Neural progenitor cell (in vitro differentiated cells): Measurements from ENCODE around the gene HSDL2. TPM values are rescaled to one million over a fixed set of nuclear protein-coding genes. Genes with fewer than 3 reads are reported as not detected.

Experiments used
- DNase-seq: peaks from one replicate; pipeline ENCODE4 v3.0.0-alpha.2; 2016; ENCODE audit warnings: low spot score
- H2AFZ ChIP-seq: fragments of 200-600 bp; sonication (generic); replicated peaks from 2 replicates; pipeline ENCODE4 v1.6.1; 2016; ENCODE audit warnings: antibody characterized with exemption
- H3F3A ChIP-seq: fragments of 200-600 bp; sonication (generic); 2 replicates; pipeline ENCODE4 v1.6.1; 2016; ENCODE audit warnings: antibody characterized with exemption, low read depth
- H3K27ac ChIP-seq: fragments of 200-600 bp; sonication (generic); 2 replicates; pipeline ENCODE4 v1.5.1; 2016; ENCODE audit warnings: mild to moderate bottlenecking
- H3K27me3 ChIP-seq: fragments of 200-600 bp; sonication (generic); 2 replicates; pipeline ENCODE4 v1.6.1; 2016; ENCODE audit warnings: mild to moderate bottlenecking, moderate library complexity
- H3K36me3 ChIP-seq: fragments of 200-600 bp; sonication (generic); 2 replicates; pipeline ENCODE4 v1.5.1; 2016
- H3K4me1 ChIP-seq: fragments of 200-600 bp; sonication (generic); 2 replicates; pipeline ENCODE4 v1.6.1; 2016; ENCODE audit warnings: mixed run types
- H3K4me2 ChIP-seq: fragments of 200-600 bp; sonication (generic); 2 replicates; pipeline ENCODE4 v1.6.1; 2016
- H3K4me3 ChIP-seq: fragments of 200-600 bp; sonication (generic); 2 replicates; pipeline ENCODE4 v1.5.1; 2016
- H3K79me2 ChIP-seq: fragments of 200-600 bp; sonication (generic); 2 replicates; pipeline ENCODE4 v1.6.1; 2016; ENCODE audit warnings: low read depth
- H3K9ac ChIP-seq: fragments of 200-600 bp; sonication (generic); 2 replicates; pipeline ENCODE4 v1.6.1; 2016
- H3K9me3 ChIP-seq: fragments of 200-600 bp; sonication (generic); 2 replicates; pipeline ENCODE4 v1.5.1; 2016; ENCODE audit warnings: low read depth
- H4K20me1 ChIP-seq: fragments of 200-600 bp; sonication (generic); 2 replicates; pipeline ENCODE4 v1.6.1; 2016; ENCODE audit warnings: low read depth
- H3K27ac Mint-ChIP-seq: 3 replicates; pipeline ENCODE4 v1.8.0; 2021; ENCODE audit warnings: mixed read lengths
- H3K27me3 Mint-ChIP-seq: 2 replicates; pipeline ENCODE4 v1.8.0; 2022; ENCODE audit warnings: low read depth, mild to moderate bottlenecking, inconsistent platforms, moderate library complexity, mixed read lengths; ENCODE audit not compliant: insufficient read depth
- H3K36me3 Mint-ChIP-seq: 3 replicates; pipeline ENCODE4 v1.8.0; 2021; ENCODE audit warnings: mixed read lengths
- H3K4me1 Mint-ChIP-seq: 3 replicates; pipeline ENCODE4 v1.8.0; 2021; ENCODE audit warnings: mixed read lengths
- H3K4me3 Mint-ChIP-seq: 3 replicates; pipeline ENCODE4 v1.8.0; 2021; ENCODE audit warnings: mild to moderate bottlenecking, moderate library complexity, mixed read lengths
- H3K9me3 Mint-ChIP-seq: 3 replicates; pipeline ENCODE4 v1.8.0; 2020; ENCODE audit warnings: mixed read lengths
- CTCF ChIP-seq: fragments of 200-600 bp; sonication (generic); IDR thresholded peaks from 2 replicates; pipeline ENCODE4 v1.5.1; 2017; ENCODE audit warnings: antibody characterized with exemption, mild to moderate bottlenecking
- EZH2 ChIP-seq: fragments of 200-600 bp; sonication (generic); IDR thresholded peaks from 2 replicates; pipeline ENCODE4 v1.6.1; 2017; ENCODE audit warnings: antibody characterized with exemption, mild to moderate bottlenecking, moderate library complexity
- EZH2phosphoT487 ChIP-seq: fragments of 200-600 bp; sonication (generic); IDR thresholded peaks from 2 replicates; pipeline ENCODE4 v1.6.1; 2017; ENCODE audit warnings: antibody characterized with exemption
- total RNA-seq: library from RNA; depleted of rRNA; stranded (reverse); fragments of >200 nt; gene quantifications from 2 replicates; pipeline ENCODE4 v1.2.3, GENCODE V29; 2015; ENCODE audit warnings: low replicate concordance

The HSDL2 gene
- total RNA-seq, 1 donor from 2014 or later: 23.8 TPM

GRCh38 chr9:112447283-112447761 is 67.4 kb downstream of the HSDL2 start:
- TF ChIP-seq EZH2: no peak
- TF ChIP-seq EZH2phosphoT487: no peak
- no peak for TF ChIP-seq CTCF
- no peak overlapping the region for H3K9ac ChIP-seq
- no peaks in the 10 kb centered on the region for H3K4me1 ChIP-seq
- H2AFZ ChIP-seq: no peak overlapping the region
- no peaks in the 10 kb centered on the region for H3K79me2 ChIP-seq
- no peaks in the 10 kb centered on the region for H3F3A ChIP-seq
- H3K27me3 ChIP-seq: no peaks in the 10 kb centered on the region
- DNase-seq: no peak
- no peaks in the 10 kb centered on the region for H3K27me3 Mint-ChIP-seq
- H3K9me3 ChIP-seq: no peaks in the 10 kb centered on the region
- H3K4me3 ChIP-seq: no peak overlapping the region
- peaks cover 6% of the 10 kb centered on the region for H3K36me3 Mint-ChIP-seq
- no peak overlapping the region for H3K27ac ChIP-seq
- no peaks in the 10 kb centered on the region for H3K4me1 Mint-ChIP-seq
- no peak overlapping the region for H3K4me2 ChIP-seq
- no peak overlapping the region for H3K4me3 Mint-ChIP-seq
- no peaks in the 10 kb centered on the region for H3K36me3 ChIP-seq
- H4K20me1 ChIP-seq: no peaks in the 10 kb centered on the region
- H3K27ac Mint-ChIP-seq: no peak overlapping the region
- H3K9me3 Mint-ChIP-seq: no peaks in the 10 kb centered on the region

- no peak for DNase-seq
- Histone ChIP-seq H3K36me3 (peaks cover 7% of the 10 kb centered on the region), H3F3A (no peaks in the 10 kb centered on the region), H3K4me3 (no peak overlapping the region), H3K9me3 (peaks cover 6% of the 10 kb centered on the region), H3K27me3 (no peaks in the 10 kb centered on the region), H3K79me2 (no peaks in the 10 kb centered on the region), H4K20me1 (no peaks in the 10 kb centered on the region), H3K4me1 (no peaks in the 10 kb centered on the region), H2AFZ (no peak overlapping the region), H3K9ac (no peak overlapping the region), H3K4me2 (no peak overlapping the region), H3K27ac (no peak overlapping the region)
- TF ChIP-seq EZH2 (no peak), CTCF (no peak), EZH2phosphoT487 (no peak)
- Mint-ChIP-seq H3K9me3 (peaks cover 11% of the 10 kb centered on the region), H3K27ac (no peak overlapping the region), H3K4me1 (no peaks in the 10 kb centered on the region), H3K4me3 (no peak overlapping the region), H3K27me3 (peaks cover 2% of the 10 kb centered on the region), H3K36me3 (peaks cover 33% of the 10 kb centered on the region)
Measured at GRCh38 chr9:112462855-112463254, 82.9 kb downstream of the HSDL2 start.

GRCh38 chr9:112465352-112465751 is 85.4 kb downstream of the HSDL2 start:
- Histone ChIP-seq H3K36me3 (peaks cover 7% of the 10 kb centered on the region), H3K4me1 (no peaks in the 10 kb centered on the region), H3K27ac (no peak overlapping the region), H3K4me3 (no peak overlapping the region), H3K9ac (no peak overlapping the region), H2AFZ (no peak overlapping the region), H3K4me2 (no peak overlapping the region), H3K27me3 (no peaks in the 10 kb centered on the region), H3F3A (no peaks in the 10 kb centered on the region), H4K20me1 (no peaks in the 10 kb centered on the region), H3K79me2 (no peaks in the 10 kb centered on the region), H3K9me3 (peaks cover 6% of the 10 kb centered on the region)
- Mint-ChIP-seq H3K27me3 (peaks cover 2% of the 10 kb centered on the region), H3K9me3 (peaks cover 11% of the 10 kb centered on the region), H3K4me3 (no peak overlapping the region), H3K36me3 (peaks cover 25% of the 10 kb centered on the region), H3K4me1 (no peaks in the 10 kb centered on the region), H3K27ac (no peak overlapping the region)
- no peak for DNase-seq
- TF ChIP-seq CTCF: no peak
- TF ChIP-seq EZH2phosphoT487: no peak
